ENCODE measurements around the gene CENPW. TPM values are rescaled to one million over a fixed set of nuclear protein-coding genes. Genes with fewer than 3 reads are reported as not detected.

Gene CENPW
- total and polyA plus RNA-seq, 2 experiments from 2014 or later: 16.5 to 303 TPM

GRCh38 chr6:126356526-126356925, 16.6 kb downstream of the CENPW start:
- Histone ChIP-seq H4K20me1 (replicated peaks; ENCODE audit: insufficient read depth) (no peaks in the 10 kb centered on the region), H3K4me2 (no peak overlapping the region), H3K79me2 (replicated peaks; ENCODE audit: insufficient read depth) (no peaks in the 10 kb centered on the region), H3F3A (replicated peaks; ENCODE audit: low read depth) (no peaks in the 10 kb centered on the region), H3K27ac (ENCODE audit: low read depth) (no peak overlapping the region), H3K9me2 (ENCODE audit: insufficient read depth) (no peaks in the 10 kb centered on the region), H3K36me3 (ENCODE audit: insufficient read depth) (no peaks in the 10 kb centered on the region), H3K4me3 (no peak overlapping the region), H2AFZ (no peak overlapping the region), H3K4me1 (ENCODE audit: insufficient read depth) (no peaks in the 10 kb centered on the region), H3K27me3 (ENCODE audit: insufficient read depth) (no peaks in the 10 kb centered on the region)
- peaks cover 9% of the 10 kb centered on the region for H3K4me1 Mint-ChIP-seq
- H3K27ac Mint-ChIP-seq: no peak overlapping the region
- peaks cover 9% of the 10 kb centered on the region; the same call in 2 of the 3 replicates for H3K9me3 Mint-ChIP-seq
- DNase-seq (ENCODE audit: low spot score): no peak
- no peak for ATAC-seq
- H3K4me3 Mint-ChIP-seq: no peak overlapping the region
- TF ChIP-seq ZNF331 (CRISPR knock-in tag; IDR thresholded peaks at IDR 0.05; ENCODE audit: low read depth) (no peak), NANOG (IDR thresholded peaks at IDR 0.05; ENCODE audit: borderline replicate concordance) (no peak), REST (IDR thresholded peaks at IDR 0.05; ENCODE audit: unreplicated experiment) (no peak), POLR2AphosphoS5 (IDR thresholded peaks at IDR 0.05; ENCODE audit: low read depth) (no peak), EZH2 (IDR thresholded peaks at IDR 0.05; ENCODE audit: low read depth, unreplicated experiment) (no peak), CREB1 (CRISPR knock-in tag; IDR thresholded peaks at IDR 0.05; ENCODE audit: low read depth) (no peak)
- TF ChIP-seq, protein P1, sequence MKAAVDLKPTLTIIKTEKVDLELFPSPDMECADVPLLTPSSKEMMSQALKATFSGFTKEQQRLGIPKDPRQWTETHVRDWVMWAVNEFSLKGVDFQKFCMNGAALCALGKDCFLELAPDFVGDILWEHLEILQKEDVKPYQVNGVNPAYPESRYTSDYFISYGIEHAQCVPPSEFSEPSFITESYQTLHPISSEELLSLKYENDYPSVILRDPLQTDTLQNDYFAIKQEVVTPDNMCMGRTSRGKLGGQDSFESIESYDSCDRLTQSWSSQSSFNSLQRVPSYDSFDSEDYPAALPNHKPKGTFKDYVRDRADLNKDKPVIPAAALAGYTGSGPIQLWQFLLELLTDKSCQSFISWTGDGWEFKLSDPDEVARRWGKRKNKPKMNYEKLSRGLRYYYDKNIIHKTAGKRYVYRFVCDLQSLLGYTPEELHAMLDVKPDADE (IDR thresholded peaks at IDR 0.05): no peak
- TF ChIP-seq, protein P2, sequence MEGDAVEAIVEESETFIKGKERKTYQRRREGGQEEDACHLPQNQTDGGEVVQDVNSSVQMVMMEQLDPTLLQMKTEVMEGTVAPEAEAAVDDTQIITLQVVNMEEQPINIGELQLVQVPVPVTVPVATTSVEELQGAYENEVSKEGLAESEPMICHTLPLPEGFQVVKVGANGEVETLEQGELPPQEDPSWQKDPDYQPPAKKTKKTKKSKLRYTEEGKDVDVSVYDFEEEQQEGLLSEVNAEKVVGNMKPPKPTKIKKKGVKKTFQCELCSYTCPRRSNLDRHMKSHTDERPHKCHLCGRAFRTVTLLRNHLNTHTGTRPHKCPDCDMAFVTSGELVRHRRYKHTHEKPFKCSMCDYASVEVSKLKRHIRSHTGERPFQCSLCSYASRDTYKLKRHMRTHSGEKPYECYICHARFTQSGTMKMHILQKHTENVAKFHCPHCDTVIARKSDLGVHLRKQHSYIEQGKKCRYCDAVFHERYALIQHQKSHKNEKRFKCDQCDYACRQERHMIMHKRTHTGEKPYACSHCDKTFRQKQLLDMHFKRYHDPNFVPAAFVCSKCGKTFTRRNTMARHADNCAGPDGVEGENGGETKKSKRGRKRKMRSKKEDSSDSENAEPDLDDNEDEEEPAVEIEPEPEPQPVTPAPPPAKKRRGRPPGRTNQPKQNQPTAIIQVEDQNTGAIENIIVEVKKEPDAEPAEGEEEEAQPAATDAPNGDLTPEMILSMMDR (conservative IDR thresholded peaks at IDR 0.05; ENCODE audit: low read depth in 2 of 2): no peak
- H3K27me3 Mint-ChIP-seq (ENCODE audit: insufficient read depth, low read depth, poor library complexity): peaks cover 2% of the 10 kb centered on the region
- peaks cover 15% of the 10 kb centered on the region for H3K36me3 Mint-ChIP-seq (ENCODE audit: low read depth)

DNA sequence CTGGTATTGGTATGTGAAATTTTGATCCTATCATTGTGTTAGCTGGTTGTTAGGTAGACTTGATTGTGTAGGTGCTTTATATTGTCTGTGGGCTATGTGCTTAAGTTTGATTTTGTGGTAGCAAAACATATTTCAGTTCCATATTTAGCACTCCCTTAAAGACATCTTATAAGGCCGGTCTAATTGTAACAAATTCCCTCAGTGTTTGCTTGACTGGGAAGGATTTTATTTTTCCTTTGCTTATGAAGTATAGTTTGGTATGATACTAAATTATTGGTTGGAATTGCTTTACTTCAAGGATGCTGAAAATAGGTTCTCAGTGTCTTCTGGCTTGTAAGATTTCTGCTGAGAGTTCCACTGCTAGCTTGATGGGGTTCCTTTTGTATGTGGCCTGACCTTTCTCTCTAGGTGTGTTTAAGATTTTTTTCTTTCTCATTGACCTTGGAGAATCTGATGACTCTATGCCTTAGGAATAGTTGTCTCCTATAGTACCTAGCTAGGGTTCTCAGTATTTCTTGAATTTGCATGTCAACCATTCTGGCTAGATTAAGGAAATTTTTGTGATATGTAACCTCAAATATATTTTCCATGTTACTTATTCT, 20.1 kb downstream of the CENPW start:
- DNase-seq (ENCODE audit: low spot score) (no peak), ATAC-seq (no peak)
- no peaks in the 10 kb centered on the region for H3K9me2 ChIP-seq (ENCODE audit: insufficient read depth)
- Mint-ChIP-seq H3K4me3 (no peak overlapping the region), H3K27ac (no peak overlapping the region), H3K9me3 (peaks cover 9% of the 10 kb centered on the region; the same call in 2 of the 3 replicates), H3K36me3 (ENCODE audit: low read depth) (peaks cover 15% of the 10 kb centered on the region), H3K27me3 (ENCODE audit: insufficient read depth, low read depth, poor library complexity) (peaks cover 2% of the 10 kb centered on the region), H3K4me1 (peaks cover 9% of the 10 kb centered on the region)
- H4K20me1 ChIP-seq (replicated peaks; ENCODE audit: insufficient read depth): no peaks in the 10 kb centered on the region
- no peak overlapping the region for H3K4me2 ChIP-seq
- H3F3A ChIP-seq (replicated peaks; ENCODE audit: low read depth): no peaks in the 10 kb centered on the region
- H3K4me3 ChIP-seq: no peak overlapping the region
- H2AFZ ChIP-seq: no peak overlapping the region
- no peaks in the 10 kb centered on the region for H3K4me1 ChIP-seq (ENCODE audit: insufficient read depth)
- H3K36me3 ChIP-seq (ENCODE audit: insufficient read depth): no peaks in the 10 kb centered on the region
- H3K27ac ChIP-seq (ENCODE audit: low read depth): no peak overlapping the region
- H3K79me2 ChIP-seq (replicated peaks; ENCODE audit: insufficient read depth): no peaks in the 10 kb centered on the region
- H3K27me3 ChIP-seq (ENCODE audit: insufficient read depth): no peaks in the 10 kb centered on the region
- TF ChIP-seq REST (IDR thresholded peaks at IDR 0.05; ENCODE audit: unreplicated experiment): no peak
- no peak for TF ChIP-seq ZNF114 (CRISPR knock-in tag; IDR thresholded peaks at IDR 0.05)
- no peak for TF ChIP-seq NANOG (IDR thresholded peaks at IDR 0.05; ENCODE audit: borderline replicate concordance)
- TF ChIP-seq, protein P1 (IDR thresholded peaks at IDR 0.05): no peak
- TF ChIP-seq, protein P2 (conservative IDR thresholded peaks at IDR 0.05; ENCODE audit: low read depth in 2 of 2): no peak
